Cerebellar nuclear complex (tissue), 1 donor: ENCODE results near the gene ESYT3.
"Not testable (repeated sequence)": the region's sequence is repeated elsewhere in the genome, so short reads cannot be mapped to it uniquely, and the experiment has no call there.

Experiments
- DNase-seq, 2 experiments: peaks; one replicate each; lab custom pipeline; 2025; lab: John Stamatoyannopoulos, UW

Gene ESYT3

DNA sequence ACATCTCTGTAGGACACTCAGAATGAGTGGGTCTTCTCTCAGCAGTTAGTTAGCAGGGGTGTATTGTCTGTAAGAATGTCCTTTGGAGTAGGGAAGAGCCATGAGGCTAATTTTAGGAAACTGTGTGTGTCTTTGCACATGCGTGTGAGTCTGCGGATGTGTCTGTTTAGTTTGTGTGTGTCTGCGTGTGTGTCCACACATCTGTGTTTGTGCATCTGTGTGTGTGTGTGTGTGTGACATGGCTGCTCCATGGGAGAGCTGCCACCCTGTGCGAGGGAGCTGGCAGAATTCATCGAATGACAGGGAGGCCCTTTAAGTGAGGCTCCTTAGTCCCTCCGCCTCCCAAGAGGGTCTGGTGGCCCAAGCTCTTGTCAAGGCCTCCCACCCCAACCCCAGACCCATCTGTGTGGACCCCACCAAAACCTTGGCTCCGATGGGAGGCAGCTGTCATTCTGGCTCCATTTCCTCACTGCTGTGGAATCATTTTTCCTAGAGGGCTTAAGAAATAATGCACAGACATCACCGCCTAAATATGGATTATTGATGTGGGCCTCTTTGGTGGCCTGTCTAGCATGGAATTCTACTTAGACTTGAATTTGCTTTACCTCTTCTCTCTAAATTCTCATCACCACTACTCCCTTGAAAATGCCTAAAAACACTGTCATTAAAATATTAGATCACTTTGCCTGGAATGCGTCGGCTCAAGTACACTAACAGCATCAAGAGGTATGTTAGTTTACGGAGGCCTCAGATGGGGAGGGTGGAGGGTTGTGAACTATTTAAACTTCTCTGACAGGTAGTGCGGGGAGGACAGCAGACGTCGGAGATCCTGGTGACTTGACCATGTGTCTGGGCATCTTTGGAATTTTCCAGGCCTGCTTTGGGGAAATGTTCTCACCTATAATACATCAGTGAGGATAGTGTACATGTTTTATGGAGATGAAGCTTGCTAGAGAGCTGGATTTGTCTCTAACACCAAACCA, 9.4 kb downstream of the ESYT3 start:
- DNase-seq: no peak

DNA sequence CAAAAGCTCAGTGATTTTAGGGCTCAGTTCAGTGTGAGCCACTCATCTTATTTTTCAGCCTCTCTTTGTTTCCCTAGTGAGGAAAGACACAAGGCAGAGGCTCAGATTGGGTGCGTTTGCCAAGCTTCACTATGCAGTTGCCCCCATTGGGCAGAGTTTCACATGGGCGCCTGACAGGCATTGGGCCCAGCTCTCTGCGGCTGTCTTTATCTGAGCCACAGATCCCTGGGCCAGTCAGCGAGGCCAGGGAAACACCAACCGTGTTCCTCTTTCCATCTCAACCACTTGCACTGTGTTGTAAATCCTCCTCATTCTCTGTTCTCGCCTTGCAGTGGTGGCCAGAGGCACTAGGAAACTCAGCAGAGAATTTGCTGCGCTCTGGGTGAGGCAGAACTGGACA, 10.8 kb downstream of the ESYT3 start:
- no peak for DNase-seq

DNA sequence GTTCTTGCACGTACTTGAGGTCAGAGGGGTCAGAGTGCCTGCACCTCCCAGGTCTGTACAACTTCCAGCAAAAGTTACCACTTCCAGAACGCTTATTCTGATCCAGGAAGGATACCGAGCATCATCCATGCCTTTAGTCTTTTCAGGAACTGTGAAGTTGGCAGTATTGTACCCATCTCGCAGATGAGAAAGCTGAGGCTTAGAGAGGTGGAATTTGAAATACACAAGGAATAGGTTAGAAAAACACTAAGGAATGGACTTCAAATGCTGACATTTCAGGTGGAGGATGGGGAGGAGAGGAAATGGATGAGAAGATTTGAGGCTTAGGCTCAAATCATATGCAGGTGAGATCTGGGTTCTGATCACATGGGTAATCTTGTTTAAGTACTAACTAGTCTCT, 11.2 kb downstream of the ESYT3 start:
- DNase-seq: no peak

DNA sequence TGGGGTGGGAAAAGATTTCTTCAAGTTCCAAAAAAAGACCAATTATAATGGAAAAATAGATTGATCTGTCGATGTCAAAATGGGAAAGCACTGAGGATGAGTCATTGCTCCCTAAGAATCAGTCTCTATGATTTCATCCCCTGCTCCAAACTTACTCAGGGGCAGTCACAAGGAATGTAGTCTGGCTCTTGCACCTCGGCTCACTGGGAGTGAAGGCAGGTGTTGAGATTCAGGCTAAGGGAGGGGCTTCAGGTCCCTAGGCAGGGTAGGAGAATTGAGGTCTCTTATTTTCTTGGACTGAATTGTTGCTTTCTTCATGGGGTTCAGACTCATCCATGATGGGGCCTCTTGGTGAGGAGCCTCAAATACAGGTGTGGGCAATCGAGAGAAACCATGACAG, 14.2 kb downstream of the ESYT3 start:
- DNase-seq: no peak

DNA sequence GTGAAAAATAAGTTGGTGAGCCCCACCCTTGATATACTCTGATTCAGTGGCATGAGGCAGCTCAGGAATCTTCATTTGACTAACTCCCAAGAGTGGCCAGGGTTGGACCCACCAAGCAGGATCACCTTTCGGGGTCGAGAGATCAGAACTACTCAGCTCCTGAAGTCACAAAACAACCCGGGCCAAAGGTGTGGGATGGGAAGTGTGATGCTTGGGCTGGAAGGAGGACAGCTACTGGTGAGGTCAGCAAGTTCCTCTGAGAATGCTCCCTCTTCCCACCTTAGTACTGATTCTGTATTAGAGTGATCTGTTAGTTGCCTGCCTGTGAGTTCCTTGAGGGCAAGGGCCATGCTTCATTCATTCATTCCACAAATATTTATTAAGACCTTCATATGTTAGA, 15.1 kb downstream of the ESYT3 start:
- no peak for DNase-seq

DNA sequence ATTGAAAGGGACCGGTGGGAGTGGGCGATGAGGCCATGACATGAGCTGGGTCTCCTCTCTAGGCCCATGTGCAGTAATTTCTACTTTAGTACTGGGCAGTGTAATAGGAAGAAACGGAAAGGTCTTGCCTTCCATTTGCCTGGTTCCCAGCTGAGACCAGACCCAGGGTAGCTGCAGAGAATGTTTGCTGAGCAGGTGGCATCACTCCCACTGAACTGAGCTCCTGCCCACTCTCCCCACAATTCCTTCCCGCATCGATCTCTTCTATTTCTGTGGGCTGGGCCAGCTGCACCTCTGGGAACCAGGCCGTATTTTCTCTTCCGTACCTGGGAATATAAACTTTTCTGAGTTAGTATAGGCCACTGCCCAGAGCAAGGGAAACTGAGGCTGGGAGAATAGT, 15.8 kb downstream of the ESYT3 start:
- no peak for DNase-seq

DNA sequence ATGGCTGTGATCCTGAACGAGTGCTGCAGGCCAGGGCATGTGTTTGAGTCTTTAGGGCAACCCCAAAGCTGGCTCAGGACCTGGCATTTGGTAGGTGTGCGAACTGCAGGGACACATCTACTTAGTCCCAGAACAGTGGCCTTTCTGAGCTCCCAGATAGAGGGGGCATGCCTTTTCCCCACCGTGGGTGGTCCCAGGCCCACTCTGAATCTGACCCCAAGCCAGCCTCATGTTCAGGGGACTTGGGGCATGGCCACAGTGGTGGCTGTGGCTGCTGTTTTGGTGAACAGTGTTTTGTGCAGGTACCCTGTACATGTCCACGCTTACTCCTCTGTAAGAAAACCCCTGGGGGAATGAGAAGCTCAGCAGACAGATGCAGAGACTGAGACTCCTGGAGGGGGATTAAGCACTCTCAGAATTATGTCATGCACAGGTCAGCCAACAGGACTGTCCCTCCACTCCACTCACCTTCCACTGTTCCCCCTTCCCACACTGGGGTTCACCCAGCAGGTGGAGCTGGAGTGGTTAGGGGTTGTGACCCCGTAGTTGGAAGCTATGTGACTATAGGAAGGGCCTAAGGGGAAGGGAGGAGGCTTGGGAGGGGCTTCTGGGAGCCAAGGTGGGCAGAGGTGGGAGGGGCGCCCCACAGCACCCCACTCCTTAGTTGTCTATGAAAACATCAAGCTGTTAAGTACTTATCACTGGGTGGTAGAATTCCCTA, 16.4 kb downstream of the ESYT3 start:
- no peak for DNase-seq

DNA sequence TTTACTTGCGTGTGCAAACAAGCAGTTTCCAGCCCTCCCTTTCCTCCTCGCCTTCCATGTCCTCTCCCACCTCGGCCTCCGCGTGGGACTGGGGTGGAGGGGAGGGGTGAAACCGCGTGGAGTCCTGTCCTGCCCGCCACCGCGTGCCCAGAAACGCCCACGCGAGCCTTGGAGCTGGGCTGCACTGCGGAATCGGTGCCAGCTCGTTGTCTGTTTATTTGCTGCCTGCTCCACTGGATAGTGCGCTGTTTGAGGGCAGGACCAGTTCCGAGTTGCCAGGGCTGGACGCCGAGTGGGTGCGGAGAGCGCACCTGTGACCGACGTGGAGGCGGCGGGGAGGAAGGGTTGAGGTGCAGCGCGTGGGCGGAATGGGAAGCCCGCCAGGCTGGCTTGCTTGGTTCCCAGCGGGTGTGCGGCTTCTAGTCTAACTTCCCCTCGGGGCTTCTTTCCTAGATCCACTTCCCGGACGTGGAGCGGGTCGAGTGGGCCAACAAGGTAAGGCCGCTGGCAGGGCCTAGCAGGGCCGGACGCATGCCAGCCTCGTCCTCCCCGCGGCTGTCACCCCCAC, 17.3 kb downstream of the ESYT3 start:
- no peak for DNase-seq

DNA sequence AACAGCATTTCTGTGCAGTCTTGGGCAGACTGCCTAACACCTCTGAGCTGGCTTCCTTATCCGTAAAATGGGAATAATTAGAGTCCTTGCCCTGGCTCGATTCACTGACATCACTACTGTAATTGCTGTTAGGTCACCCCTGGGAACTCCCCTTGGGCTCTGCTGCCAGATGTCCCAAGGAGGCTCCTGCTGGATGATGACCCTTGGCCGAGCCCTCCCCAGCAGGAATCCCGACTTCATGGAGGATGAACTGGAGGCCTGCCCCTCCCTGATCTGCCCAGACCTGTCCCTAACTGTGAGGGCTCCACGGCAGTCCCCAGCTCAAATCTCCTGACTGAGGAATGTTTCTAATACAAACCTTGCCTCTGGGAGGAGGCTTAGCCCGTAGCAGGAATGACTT, 18.0 kb downstream of the ESYT3 start:
- DNase-seq: no peak

DNA sequence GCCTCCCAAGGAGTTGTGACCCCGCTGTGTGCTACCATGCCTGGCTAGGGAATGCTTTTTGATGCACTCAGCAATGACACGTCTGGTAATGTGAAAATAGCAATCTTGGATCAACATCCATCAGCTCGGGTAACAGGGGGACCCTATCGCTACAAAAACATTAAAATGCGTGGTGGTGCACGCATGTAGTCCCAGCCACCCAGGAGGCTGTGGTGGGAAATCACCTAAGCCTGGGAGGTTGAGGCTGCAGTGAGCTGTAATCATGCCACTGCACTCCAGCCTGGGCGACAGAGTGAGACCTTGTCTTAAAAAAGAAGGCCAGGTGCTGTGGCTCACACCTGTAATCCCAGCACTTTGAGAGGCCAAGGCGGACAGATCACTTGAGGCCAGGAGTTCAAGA, 19.5 kb downstream of the ESYT3 start:
- DNase-seq: not testable (repeated sequence)

DNA sequence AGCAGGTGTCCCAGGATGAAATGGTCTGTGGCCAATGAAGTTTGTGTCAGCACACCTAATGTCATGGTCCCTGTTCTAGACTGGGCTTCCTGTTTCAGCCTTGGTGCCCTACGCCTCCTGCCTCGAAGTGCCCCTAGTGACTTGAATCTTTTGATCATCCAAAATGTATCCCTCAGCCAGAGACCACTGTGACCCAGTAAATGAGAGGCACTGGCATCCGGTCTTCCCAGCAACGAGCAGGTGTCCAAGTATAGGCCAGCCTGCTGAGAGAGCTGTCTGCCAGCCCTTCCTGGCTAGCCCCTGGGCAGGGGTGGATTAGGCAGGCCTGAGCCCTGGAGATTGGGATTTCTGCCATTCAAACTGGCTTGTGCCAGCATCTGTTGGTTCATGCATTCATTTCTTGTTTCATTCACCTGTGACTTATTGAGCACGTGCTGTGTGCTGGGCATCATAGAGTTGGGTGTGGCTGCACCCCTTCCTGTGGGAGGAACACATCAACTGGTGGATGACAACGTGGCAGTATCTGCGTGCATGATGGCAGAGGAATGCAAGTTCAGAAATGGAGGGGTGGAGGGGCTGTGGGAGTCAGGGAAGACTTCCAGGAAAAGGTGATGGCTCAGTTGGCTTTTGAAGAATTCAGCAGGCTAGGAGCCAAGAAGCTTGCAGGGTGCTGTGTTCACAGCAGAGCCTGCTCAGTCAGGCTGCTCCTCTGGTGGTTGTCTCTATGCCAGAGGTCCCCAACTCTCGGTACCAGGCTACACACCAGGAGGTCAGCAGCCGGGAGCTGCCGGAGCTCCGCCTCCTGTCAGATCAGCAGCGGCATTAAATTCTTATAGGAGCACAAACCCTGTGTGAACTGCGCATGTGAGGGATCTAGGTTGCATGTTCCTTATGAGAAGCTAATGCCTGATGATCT, 21.6 kb downstream of the ESYT3 start:
- no peak for DNase-seq

DNA sequence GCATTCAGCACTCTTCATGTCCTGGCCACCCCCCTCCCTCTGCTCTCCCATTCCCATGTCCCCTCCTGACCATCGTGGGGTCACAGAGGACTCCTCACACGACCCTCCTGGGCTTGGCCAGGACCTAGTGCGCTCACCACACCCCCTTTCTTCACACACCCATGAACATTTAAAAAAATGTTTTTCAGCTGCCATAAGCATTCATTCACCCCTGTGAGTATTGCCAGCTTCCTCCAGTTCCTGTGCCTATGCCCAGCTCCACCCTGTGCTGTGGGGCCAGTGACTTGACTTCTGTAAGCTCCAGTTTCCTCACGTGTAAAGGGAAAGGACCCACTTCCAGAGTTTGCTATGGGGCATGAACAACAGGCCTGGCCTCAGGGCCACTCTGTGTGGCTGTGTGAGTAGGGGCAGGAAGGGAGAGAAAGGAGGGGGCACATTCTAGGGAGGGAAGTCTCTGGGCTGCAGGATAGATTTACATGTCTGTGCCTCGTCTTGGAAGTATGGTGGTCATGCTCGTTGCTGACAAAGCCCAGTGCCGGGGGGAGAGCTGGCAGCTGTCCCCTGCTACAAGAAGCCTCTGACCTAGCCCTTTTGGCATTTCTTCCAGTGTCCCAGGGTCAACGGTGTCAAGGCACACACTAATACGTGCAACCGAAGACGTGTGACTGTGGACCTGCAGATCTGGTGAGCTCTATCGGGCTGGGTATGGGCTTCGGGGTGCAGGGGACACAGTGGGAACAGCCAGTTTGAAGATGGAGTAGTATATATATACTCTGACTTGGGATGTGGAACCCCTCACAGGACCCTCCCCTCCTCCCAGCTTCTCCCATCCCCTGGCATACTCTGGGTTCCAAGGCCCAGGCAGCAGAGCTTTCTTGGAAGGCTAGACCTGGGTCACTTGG, 22.8 kb downstream of the ESYT3 start:
- DNase-seq: no peak

DNA sequence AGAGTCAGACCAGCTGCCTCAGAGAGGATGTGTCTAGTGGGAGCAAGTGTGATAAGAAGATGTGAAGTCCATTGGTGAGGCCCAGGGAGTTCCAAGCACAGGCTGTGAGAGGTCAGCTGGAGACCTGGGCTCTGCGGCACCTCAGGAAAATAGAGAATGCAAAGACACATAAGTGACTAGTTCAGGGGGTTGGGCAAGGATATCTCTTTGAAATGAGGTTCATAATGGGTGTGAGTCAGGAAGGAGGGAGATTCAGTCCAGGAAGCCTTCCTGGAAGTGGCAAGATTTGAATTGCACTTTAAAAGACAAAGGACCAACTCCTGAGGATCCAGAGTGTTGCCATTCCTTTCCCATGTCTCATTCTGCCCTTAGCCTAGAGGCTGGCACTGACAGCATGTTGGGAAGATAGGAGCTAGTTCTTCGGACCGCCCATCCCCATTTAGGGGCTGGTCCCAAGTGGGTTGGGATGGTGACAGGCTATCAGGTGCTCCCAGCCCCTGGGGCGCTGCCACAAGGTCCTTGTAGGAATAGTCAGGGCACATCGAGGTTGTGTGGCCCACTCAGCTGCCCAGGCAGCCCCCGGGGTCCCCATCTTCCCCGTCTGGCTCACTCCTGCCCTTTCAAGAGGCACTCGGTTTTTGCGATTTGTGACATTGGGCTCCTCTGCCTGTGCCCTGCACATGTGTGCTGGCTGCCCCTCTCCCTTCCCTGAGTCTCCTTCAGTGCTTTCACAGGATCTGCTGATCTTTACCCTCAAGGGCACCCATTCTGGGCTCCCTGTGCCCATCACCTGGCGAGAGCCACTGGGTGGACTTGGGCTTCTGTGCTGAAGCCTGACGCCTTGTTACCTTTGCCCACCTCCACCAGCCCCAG, 23.7 kb downstream of the ESYT3 start:
- DNase-seq: no peak

DNA sequence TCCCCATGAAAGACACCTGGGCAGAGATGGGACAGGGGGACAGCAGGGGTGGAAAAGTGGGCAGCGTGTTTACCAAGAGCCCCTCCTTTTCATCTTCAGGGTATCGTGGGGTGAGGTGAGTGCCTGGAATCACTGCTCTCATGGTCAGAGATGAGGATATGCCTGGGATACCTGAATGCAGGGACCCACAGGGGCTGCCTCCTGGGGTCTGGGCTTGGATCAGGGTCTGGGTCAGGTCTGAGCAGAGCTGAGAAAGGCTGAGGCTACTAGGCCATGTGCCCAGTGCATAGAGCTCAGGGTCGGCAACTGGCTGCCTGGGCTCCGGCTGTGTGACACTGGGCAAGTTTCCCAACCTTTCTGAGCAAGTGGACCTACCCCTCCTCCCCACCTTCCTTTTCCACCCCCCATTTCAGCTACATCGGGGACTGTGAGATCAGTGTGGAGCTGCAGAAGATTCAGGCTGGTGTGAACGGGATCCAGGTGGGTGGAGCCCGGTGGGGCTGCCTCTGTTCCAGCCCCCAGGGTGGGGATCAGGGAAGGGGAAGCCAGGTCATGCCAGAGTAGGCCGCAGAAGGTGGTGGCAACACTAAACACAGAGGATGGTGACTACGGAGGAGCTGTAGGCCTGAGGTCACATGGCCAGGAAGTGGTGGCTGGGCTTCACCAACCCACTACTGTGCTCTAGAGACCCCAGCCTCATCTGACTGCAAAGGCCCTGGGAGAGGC, 24.5 kb downstream of the ESYT3 start:
- no peak for DNase-seq

DNA sequence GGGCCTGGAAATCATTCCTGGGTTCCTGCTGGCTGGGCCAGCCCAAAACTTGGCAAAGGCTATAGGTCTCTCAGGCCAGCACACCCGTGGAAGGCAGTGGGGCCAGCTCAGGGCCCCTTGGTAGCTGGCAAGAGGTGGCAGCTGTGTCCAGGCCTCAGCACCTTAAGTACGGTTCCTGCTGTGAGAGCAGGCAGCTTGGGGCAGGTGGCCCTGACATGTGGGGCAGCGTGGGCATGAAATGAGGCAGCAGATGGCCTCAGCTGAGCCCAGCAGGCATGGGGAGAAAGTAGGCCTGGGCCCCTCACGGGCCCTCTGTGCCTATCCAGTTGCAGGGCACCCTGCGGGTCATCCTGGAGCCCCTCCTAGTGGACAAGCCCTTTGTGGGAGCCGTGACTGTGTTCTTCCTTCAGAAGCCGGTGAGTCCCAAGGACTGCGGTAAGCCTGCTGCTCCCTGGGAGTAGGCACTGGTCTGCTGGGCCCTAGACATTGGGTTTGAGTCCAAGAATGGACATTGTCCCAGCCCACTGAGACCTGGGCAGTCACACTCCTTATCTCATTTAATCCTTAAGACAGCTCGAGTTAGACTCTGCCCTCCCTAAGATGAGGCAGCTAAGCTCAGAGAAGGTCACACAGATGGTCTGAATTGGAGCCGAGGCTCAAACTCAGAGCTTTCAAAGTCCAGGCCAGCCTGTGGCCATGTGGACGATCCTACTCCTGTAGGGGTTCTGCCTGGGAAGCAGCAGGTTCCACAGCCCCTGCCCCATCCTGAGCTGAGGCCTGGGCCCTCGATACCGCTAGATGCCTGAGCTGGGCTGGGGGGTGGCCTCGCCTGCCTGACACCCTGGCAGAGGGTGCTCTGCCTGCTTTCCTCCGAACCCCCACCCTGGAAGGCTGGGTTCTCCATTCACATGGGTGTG, 25.5 kb downstream of the ESYT3 start:
- DNase-seq: no peak

DNA sequence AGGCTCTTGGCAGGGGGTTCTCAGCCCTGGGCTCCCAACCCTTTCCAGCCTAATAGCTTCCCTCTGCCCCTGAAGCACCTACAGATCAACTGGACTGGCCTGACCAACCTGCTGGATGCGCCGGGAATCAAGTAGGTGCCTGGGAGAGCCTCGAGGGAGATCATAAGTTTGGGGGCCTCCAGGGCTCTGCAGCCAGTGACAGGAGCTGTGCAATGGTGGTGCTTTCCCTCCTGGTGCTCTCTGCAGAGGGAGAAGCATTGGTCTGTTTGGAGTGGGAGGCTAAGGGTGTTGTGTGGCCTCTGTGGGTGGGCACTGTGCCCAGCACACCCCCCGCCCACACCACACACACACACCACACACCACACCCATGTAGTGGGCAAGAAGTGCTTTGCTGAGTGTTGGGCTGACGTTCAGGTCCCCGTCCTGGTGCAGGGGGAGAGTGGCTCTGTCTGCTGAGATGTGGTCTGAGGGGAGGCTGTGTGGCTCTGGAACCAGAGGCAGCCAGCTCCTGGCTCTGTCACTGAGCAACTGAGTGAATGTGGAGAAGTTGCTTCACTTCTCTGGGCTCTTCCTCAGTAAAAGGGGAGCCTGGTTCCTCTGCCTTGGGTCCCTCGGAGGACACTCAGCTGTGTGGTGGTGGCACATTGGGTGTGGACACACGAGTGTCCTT, 26.3 kb downstream of the ESYT3 start:
- no peak for DNase-seq

DNA sequence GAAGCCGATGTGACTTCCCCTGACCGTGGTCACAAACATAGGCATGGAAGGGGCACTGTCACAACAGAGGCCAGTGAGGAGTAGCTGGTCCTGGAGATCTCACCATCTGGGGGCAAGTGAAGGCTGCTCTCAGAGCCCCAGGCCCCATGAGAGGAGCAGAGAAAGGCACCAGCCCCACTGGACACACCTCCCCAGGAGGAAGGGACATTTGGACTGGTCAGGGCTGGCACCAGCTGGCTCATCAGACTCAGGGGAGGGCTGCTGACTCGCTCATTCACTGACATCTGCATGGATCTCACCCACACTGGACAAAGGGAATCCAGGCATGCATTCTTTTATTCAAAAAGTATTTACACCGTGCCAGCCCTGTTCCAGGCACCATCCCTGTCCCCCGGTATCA, 26.8 kb downstream of the ESYT3 start:
- no peak for DNase-seq
